NCI-H510A (cell line): Measurements from ENCODE around the gene KCNIP3.
"Not testable (repeated sequence)": the region's sequence is repeated elsewhere in the genome, so short reads cannot be mapped to it uniquely, and the experiment has no call there.

Experiments
- DNase-seq: peaks from one replicate; lab custom pipeline; 2025; lab: John Stamatoyannopoulos, UW

The KCNIP3 gene

GRCh38 chr2:95296880-95297487 is at the start of gene KCNIP3:
Gene KCNIP3 (plus strand): TSS chr2:95297347. CDS start chr2:95297439, 92 bp downstream.
- no peak for DNase-seq

GRCh38 chr2:95258271-95258670 is 38.9 kb upstream of the KCNIP3 start:
- no peak for DNase-seq

- DNase-seq = no peak
Measured at GRCh38 chr2:95260028-95261023, 36.8 kb upstream of the KCNIP3 start.

GRCh38 chr2:95261602-95262001 is 35.5 kb upstream of the KCNIP3 start:
- DNase-seq = no peak

GRCh38 chr2:95262896-95263542 is 34.1 kb upstream of the KCNIP3 start:
- no peak for DNase-seq

- no peak for DNase-seq
Measured at GRCh38 chr2:95264624-95265023, 32.5 kb upstream of the KCNIP3 start.

- no peak for DNase-seq
Measured at GRCh38 chr2:95265182-95265581, 32.0 kb upstream of the KCNIP3 start.

GRCh38 chr2:95266781-95267430 is 30.2 kb upstream of the KCNIP3 start:
- DNase-seq = no peak

GRCh38 chr2:95267458-95268210 is 29.5 kb upstream of the KCNIP3 start:
- DNase-seq = no peak

GRCh38 chr2:95268211-95269035 is 28.7 kb upstream of the KCNIP3 start:
- DNase-seq = no peak

GRCh38 chr2:95269036-95269680 is 28.0 kb upstream of the KCNIP3 start:
- no peak for DNase-seq

- DNase-seq = not testable (repeated sequence)
Measured at GRCh38 chr2:95269745-95270144, 27.4 kb upstream of the KCNIP3 start.

- DNase-seq = no peak
Measured at GRCh38 chr2:95270541-95271081, 26.5 kb upstream of the KCNIP3 start.

GRCh38 chr2:95271381-95271971 is 25.7 kb upstream of the KCNIP3 start:
- no peak for DNase-seq

- DNase-seq = no peak
Measured at GRCh38 chr2:95272299-95272751, 24.8 kb upstream of the KCNIP3 start.

GRCh38 chr2:95272781-95273180 is 24.4 kb upstream of the KCNIP3 start:
- DNase-seq = no peak

- no peak for DNase-seq
Measured at GRCh38 chr2:95273566-95274290, 23.4 kb upstream of the KCNIP3 start.
